Measurements from ENCODE around the gene SH2B3. TPM values are rescaled to one million over a fixed set of nuclear protein-coding genes. Genes with fewer than 3 reads are reported as not detected.

Gene SH2B3
- total RNA-seq, 2 donors from 2014 or later: 26.4 to 40.9 TPM

- Histone ChIP-seq H3K27ac (no peak overlapping the region), H3K9me3 (no peaks in the 10 kb centered on the region), H3K4me1 (no peaks in the 10 kb centered on the region), H3K4me3 (no peak overlapping the region), H3K9ac (ENCODE audit: low read depth in 2 of 2, low read length in 2 of 2) (no peak overlapping the region), H3K36me3 (no peaks in the 10 kb centered on the region), H3K27me3 (no peaks in the 10 kb centered on the region)
- intact Hi-C loops (cut with DNase I): no loop called here
- TF ChIP-seq, protein P1, sequence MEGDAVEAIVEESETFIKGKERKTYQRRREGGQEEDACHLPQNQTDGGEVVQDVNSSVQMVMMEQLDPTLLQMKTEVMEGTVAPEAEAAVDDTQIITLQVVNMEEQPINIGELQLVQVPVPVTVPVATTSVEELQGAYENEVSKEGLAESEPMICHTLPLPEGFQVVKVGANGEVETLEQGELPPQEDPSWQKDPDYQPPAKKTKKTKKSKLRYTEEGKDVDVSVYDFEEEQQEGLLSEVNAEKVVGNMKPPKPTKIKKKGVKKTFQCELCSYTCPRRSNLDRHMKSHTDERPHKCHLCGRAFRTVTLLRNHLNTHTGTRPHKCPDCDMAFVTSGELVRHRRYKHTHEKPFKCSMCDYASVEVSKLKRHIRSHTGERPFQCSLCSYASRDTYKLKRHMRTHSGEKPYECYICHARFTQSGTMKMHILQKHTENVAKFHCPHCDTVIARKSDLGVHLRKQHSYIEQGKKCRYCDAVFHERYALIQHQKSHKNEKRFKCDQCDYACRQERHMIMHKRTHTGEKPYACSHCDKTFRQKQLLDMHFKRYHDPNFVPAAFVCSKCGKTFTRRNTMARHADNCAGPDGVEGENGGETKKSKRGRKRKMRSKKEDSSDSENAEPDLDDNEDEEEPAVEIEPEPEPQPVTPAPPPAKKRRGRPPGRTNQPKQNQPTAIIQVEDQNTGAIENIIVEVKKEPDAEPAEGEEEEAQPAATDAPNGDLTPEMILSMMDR (IDR thresholded peaks at IDR 0.05): no peak
- no peak for DNase-seq
Measured at GRCh38 chr12:111361717-111362576, 43.8 kb upstream of the SH2B3 start.

DNA sequence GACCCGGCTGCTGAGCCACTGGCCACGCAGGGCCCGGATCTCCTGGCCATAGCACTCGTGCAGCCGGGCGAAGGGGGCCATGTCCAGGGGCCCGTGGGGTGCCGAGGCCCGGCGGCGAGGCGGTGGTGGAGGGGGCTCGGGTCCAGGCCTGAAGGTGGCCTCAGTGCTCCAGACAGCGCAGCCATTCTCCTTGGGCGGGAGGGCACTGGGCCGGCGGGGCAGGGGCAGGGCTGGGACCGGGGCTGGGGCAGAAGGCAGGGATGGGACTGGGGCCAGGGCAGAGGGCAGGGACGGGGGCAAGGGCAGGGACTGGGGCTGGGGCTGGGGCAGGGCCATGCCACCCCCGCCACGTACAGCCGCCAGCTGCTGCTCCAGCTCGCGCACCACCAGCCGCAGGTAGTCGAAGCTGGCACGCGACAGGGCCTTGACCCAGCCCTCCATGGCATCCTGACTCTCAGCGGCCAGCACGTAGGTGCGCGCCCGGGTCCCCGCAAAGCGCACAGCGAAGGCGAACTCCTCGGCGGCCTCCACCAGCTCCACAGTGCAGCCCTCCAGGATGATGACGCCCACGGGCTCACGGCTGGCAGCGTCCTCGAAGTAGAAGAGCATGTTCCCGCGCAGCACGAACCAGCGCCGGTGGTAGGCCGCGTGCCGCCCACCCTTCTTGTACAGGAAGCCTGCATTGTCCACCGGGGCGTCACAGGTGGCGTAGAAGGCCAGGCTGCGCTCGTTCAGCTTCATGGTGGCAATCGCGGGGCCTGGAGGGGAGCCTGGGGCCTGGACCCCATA, 42.8 kb upstream of the SH2B3 start:
- H3K4me1 ChIP-seq: peaks cover 9% of the 10 kb centered on the region
- TF ChIP-seq, protein P1 (IDR thresholded peaks at IDR 0.05): no peak
- no peaks in the 10 kb centered on the region for H3K36me3 ChIP-seq
- no peak overlapping the region for H3K4me3 ChIP-seq
- H3K27ac ChIP-seq: no peak overlapping the region
- intact Hi-C loops (cut with DNase I): no loop called here
- no peak for DNase-seq
- no peaks in the 10 kb centered on the region for H3K27me3 ChIP-seq
- H3K9ac ChIP-seq (ENCODE audit: low read depth in 2 of 2, low read length in 2 of 2): no peak overlapping the region
- no peaks in the 10 kb centered on the region for H3K9me3 ChIP-seq

GRCh38 chr12:111363578-111363977, 42.1 kb upstream of the SH2B3 start:
- no peaks in the 10 kb centered on the region for H3K9me3 ChIP-seq
- H3K4me1 ChIP-seq: peaks cover 12% of the 10 kb centered on the region
- no peaks in the 10 kb centered on the region for H3K36me3 ChIP-seq
- DNase-seq: no peak
- TF ChIP-seq, protein P1 (IDR thresholded peaks at IDR 0.05): no peak
- no peak overlapping the region for H3K9ac ChIP-seq (ENCODE audit: low read depth in 2 of 2, low read length in 2 of 2)
- no peak overlapping the region for H3K4me3 ChIP-seq
- intact Hi-C loops (cut with DNase I): no loop called here
- H3K27me3 ChIP-seq: no peaks in the 10 kb centered on the region
- no peak overlapping the region for H3K27ac ChIP-seq

DNA sequence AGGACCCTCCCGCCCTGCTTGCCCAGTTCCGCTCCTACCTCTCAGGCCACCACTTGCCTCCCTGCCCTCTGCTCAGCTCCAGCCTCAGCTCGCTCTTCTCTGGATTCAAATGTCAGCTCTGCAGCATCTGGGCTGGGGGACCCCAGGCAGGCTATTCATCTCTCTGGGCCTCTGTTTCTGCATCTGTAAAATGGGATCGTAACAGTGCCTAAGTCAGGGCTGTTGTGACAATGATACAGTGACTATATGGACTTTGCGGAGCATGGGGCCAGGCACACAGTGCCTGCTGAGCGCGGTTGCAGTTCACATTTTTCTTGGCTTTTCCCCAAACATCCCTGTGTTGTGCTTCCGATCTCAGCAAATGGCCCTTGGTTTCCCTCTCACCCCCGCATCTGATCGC, 39.6 kb upstream of the SH2B3 start:
- H3K36me3 ChIP-seq: no peaks in the 10 kb centered on the region
- H3K4me1 ChIP-seq: peaks cover 12% of the 10 kb centered on the region
- DNase-seq: no peak
- no peaks in the 10 kb centered on the region for H3K27me3 ChIP-seq
- intact Hi-C loops (cut with DNase I): no loop called here
- no peak overlapping the region for H3K9ac ChIP-seq (ENCODE audit: low read depth in 2 of 2, low read length in 2 of 2)
- TF ChIP-seq, protein P1 (IDR thresholded peaks at IDR 0.05): no peak
- no peak overlapping the region for H3K4me3 ChIP-seq
- no peaks in the 10 kb centered on the region for H3K9me3 ChIP-seq
- no peak overlapping the region for H3K27ac ChIP-seq

DNA sequence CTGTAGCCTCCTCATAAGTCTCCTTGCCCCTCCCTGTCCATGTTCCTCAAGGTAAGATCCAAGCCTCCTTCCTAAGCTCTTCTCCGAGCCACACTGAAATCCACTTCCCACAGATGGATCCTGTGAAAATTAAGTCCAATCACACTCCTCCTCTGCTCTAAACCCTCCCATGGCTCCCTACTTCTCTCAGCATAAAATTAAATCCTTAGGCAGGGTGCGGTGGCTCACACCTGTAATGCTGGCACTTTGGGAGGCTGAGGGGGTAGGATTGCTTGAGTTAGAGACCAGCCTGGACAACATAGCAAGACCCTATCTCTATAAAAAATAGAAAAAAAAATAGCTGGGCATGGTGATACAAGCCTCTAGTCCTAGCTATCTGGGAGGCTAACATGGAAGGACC, 39.1 kb upstream of the SH2B3 start:
- no peak for DNase-seq
- H3K4me1 ChIP-seq: peaks cover 12% of the 10 kb centered on the region
- H3K36me3 ChIP-seq: no peaks in the 10 kb centered on the region
- intact Hi-C loops (cut with DNase I): no loop called here
- no peak overlapping the region for H3K4me3 ChIP-seq
- no peak overlapping the region for H3K9ac ChIP-seq (ENCODE audit: low read depth in 2 of 2, low read length in 2 of 2)
- H3K27ac ChIP-seq: no peak overlapping the region
- TF ChIP-seq, protein P1 (IDR thresholded peaks at IDR 0.05): no peak
- no peaks in the 10 kb centered on the region for H3K27me3 ChIP-seq
- no peaks in the 10 kb centered on the region for H3K9me3 ChIP-seq
